HCT116 (cell line): ENCODE results near the gene BCHE. TPM values are rescaled to one million over a fixed set of nuclear protein-coding genes. Genes with fewer than 3 reads are reported as not detected.

Source experiments
- ATAC-seq: fragments of 200-7000 bp; cut with Tn5 transposase; 2 replicates; pipeline ENCODE4 v1.9.1; 2020; ENCODE audit warnings: mild to moderate bottlenecking, moderate library complexity
- BruUV-seq: library from RNA; stranded (reverse); fragments of 400-500 nt; replicated peaks from 2 replicates; lab custom pipeline; 2021; lab: Mats Ljungman, UMichigan
- CTCF ChIA-PET: fragments of 300-600 bp; sonication (Branson Sonifier 250); formaldehyde crosslinking; loops from one replicate; lab custom pipeline; 2021; ENCODE audit warnings: antibody characterized with exemption; lab: Charles Lee
- POLR2A ChIA-PET: fragments of 300-600, 350-600 bp; sonication (Branson Sonifier 250); formaldehyde crosslinking; loops from one replicate; lab custom pipeline; 2021; ENCODE audit warnings: antibody characterized with exemption; lab: Charles Lee
- RAD21 ChIA-PET, 2 experiments: fragments of 300-600 bp; sonication (Branson Sonifier 250); formaldehyde crosslinking; loops; one replicate each; lab custom pipeline; 2023; ENCODE audit warnings: low total read pairs in 2 of 2; ENCODE audit not compliant: uncharacterized antibody in 2 of 2, unreplicated experiment in 2 of 2, low non-redundant PET in 1 of 2; lab: Charles Lee
- DNase-seq: peaks from one replicate; pipeline ENCODE4 v3.0.0-alpha.2; 2010; ENCODE audit warnings: low read depth, low spot score
- H2AFZ ChIP-seq: fragments of 200-600 bp; shearing (Covaris generic), sonication (generic); 2 replicates; pipeline ENCODE4 v1.6.1; 2017; ENCODE audit warnings: low read depth, mixed run types, mixed read lengths, antibody characterized with exemption, low read length; ENCODE audit not compliant: poor library complexity, severe bottlenecking
- H3K27ac ChIP-seq: 2 replicates; pipeline ENCODE4 v1.5.1; 2012; ENCODE audit warnings: low read depth, low read length
- H3K27me3 ChIP-seq: fragments of 200-600 bp; sonication (generic); 2 replicates; pipeline ENCODE4 v1.6.1; 2016; ENCODE audit warnings: mixed run types, low read length, mixed read lengths; ENCODE audit not compliant: insufficient read depth
- H3K36me3 ChIP-seq, 2 experiments: fragments of 200-500 bp in 1 of 2; fragments of 200-600 bp in 1 of 2; sonication (Bioruptor generic) in 1 of 2; sonication (generic) in 1 of 2; 2 replicates each; pipeline versions ENCODE4 v1.5.1 to v1.6.1; 2014 to 2016; ENCODE audit warnings: low read length in 2 of 2, inconsistent platforms in 1 of 2, mixed read lengths in 1 of 2, mixed run types in 1 of 2; ENCODE audit not compliant: insufficient read depth in 2 of 2, control insufficient read depth in 1 of 2
- H3K4me1 ChIP-seq, 2 experiments: fragments of 200-600 bp in 1 of 2; sonication (generic) in 1 of 2; 2 replicates each; pipeline versions ENCODE4 v1.5.1 to v1.6.1; 2012 to 2017; ENCODE audit warnings: low read length in 2 of 2, inconsistent platforms in 1 of 2, mild to moderate bottlenecking in 1 of 2, mixed read lengths in 1 of 2, mixed run types in 1 of 2, moderate library complexity in 1 of 2; ENCODE audit not compliant: insufficient read depth in 2 of 2, control insufficient read depth in 1 of 2
- H3K4me2 ChIP-seq: fragments of 200-600 bp; sonication (generic); 2 replicates; pipeline ENCODE4 v1.6.1; 2017; ENCODE audit warnings: mixed run types, low read length, mixed read lengths
- H3K4me3 ChIP-seq, 2 experiments: fragments of 200-600 bp in 1 of 2; sonication (generic) in 1 of 2; replicated peaks in 1 of 2; 2 replicates each; pipeline ENCODE4 v1.5.1; 2011 to 2016; ENCODE audit warnings: low read length in 2 of 2, control low read depth in 1 of 2, low read depth in 1 of 2, mild to moderate bottlenecking in 1 of 2, mixed read lengths in 1 of 2, mixed run types in 1 of 2
- H3K79me2 ChIP-seq: fragments of 200-600 bp; sonication (generic); 2 replicates; pipeline ENCODE4 v1.6.1; 2017; ENCODE audit warnings: mild to moderate bottlenecking, mixed run types, low read length, moderate library complexity, mixed read lengths; ENCODE audit not compliant: insufficient read depth
- H3K9ac ChIP-seq: fragments of 200-600 bp; sonication (generic); 2 replicates; pipeline ENCODE4 v1.6.1; 2016; ENCODE audit warnings: low read length, mixed read lengths
- H3K9me2 ChIP-seq: fragments of 200-600 bp; sonication (generic), shearing (Covaris generic); 2 replicates; pipeline ENCODE4 v1.6.1; 2017; ENCODE audit warnings: mixed run types, mild to moderate bottlenecking, moderate library complexity; ENCODE audit not compliant: insufficient read depth
- H3K9me3 ChIP-seq, 2 experiments: fragments of 200-500 bp in 1 of 2; fragments of 200-600 bp in 1 of 2; sonication (Bioruptor generic) in 1 of 2; sonication (generic) in 1 of 2; 2 replicates each; pipeline ENCODE4 v1.6.1; 2014 to 2017; ENCODE audit warnings: low read length in 2 of 2, mixed read lengths in 2 of 2, inconsistent platforms in 1 of 2, low read depth in 1 of 2, mild to moderate bottlenecking in 1 of 2, mixed run types in 1 of 2, moderate library complexity in 1 of 2; ENCODE audit not compliant: control insufficient read depth in 1 of 2, insufficient read depth in 1 of 2
- H4K20me1 ChIP-seq: fragments of 200-600 bp; sonication (generic), shearing (Covaris generic); 2 replicates; pipeline ENCODE4 v1.6.1; 2017; ENCODE audit warnings: mixed run types, mild to moderate bottlenecking, moderate library complexity; ENCODE audit not compliant: insufficient read depth
- CBX3 ChIP-seq: IDR thresholded peaks from 2 replicates; pipeline ENCODE4 v1.6.1; 2012; ENCODE audit warnings: low read depth
- CEBPB ChIP-seq: IDR thresholded peaks from 2 replicates; pipeline ENCODE4 v1.6.1; 2012; ENCODE audit warnings: low read depth
- ELF1 ChIP-seq: IDR thresholded peaks from 2 replicates; pipeline ENCODE4 v1.6.1; 2012; ENCODE audit warnings: low read depth, borderline replicate concordance
- EZH2 ChIP-seq: fragments of 200-600 bp; sonication (generic); IDR thresholded peaks from 2 replicates; pipeline ENCODE4 v1.6.1; 2017; ENCODE audit warnings: antibody characterized with exemption, mixed run types
- EZH2phosphoT487 ChIP-seq: fragments of 200-600 bp; IDR thresholded peaks from 2 replicates; pipeline ENCODE4 v1.6.1; 2018; ENCODE audit warnings: antibody characterized with exemption, borderline replicate concordance
- FOSL1 ChIP-seq: IDR thresholded peaks from 2 replicates; pipeline ENCODE4 v1.6.1; 2012; ENCODE audit warnings: low read depth
- JUND ChIP-seq: IDR thresholded peaks from 2 replicates; pipeline ENCODE4 v1.6.1; 2012
- POLR2AphosphoS5 ChIP-seq: IDR thresholded peaks from 2 replicates; pipeline ENCODE4 v1.6.1; 2011; ENCODE audit warnings: mild to moderate bottlenecking, low read depth, low read length, moderate library complexity
- RAD21 ChIP-seq: IDR thresholded peaks from 2 replicates; pipeline ENCODE4 v1.6.1; 2012; ENCODE audit warnings: low read depth, mild to moderate bottlenecking
- SP1 ChIP-seq: IDR thresholded peaks from 2 replicates; pipeline ENCODE4 v1.6.1; 2012; ENCODE audit warnings: low read depth
- TCF7L2 ChIP-seq: IDR thresholded peaks from 2 replicates; pipeline ENCODE4 v1.7.0; 2011; ENCODE audit warnings: borderline replicate concordance, inconsistent platforms; ENCODE audit not compliant: insufficient read depth, insufficient read length; ENCODE audit errors: extremely low read depth
- YY1 ChIP-seq: IDR thresholded peaks from 2 replicates; pipeline ENCODE4 v1.6.1; 2011; ENCODE audit warnings: low read length, low read depth, moderate library complexity, mild to moderate bottlenecking; ENCODE audit not compliant: insufficient replicate concordance; ENCODE audit errors: extremely low read depth
- ZNF274 ChIP-seq: fragments of 200-500 bp; sonication (Bioruptor generic); IDR thresholded peaks from 2 replicates; pipeline ENCODE4 v1.6.1; 2014; ENCODE audit warnings: mild to moderate bottlenecking, low read depth, low read length, inconsistent platforms
- intact Hi-C: fragments of 100-400 bp; cut with micrococcal nuclease; formaldehyde crosslinking; loops from 2 replicates; pipeline ENCODE4 v1.10.0; 2022
- total RNA-seq: library from RNA; stranded (reverse); gene quantifications from one replicate; pipeline ENCODE4 v1.2.1, GENCODE V29; 2021; ENCODE audit not compliant: unreplicated experiment
- TF ChIP-seq, protein P1 (sequence below): IDR thresholded peaks from 2 replicates; pipeline ENCODE4 v1.6.1; 2012

Gene BCHE
- total RNA-seq, 1 experiment from 2014 or later: not detected

DNA sequence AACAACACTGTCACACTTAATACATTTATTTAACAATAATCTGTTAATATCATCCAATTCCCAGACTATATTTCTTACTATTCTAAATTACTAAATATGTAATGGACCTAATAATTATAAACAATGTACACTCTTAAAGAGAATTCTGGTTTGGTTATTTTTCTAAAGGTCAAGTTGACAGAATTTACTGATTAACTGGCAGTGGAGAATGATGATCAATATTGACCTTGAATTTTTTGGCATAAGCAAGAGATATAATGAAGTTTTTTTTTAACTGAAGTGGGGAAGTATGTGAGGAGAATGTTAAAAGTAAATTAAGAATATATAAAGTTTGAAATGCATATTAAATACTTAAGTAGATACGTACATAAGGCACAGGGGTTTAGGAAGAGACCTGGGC lies 33.8 kb downstream of the BCHE start:
- Histone ChIP-seq H3K9me3 (no peaks in the 10 kb centered on the region), H3K4me2 (no peak overlapping the region), H4K20me1 (no peaks in the 10 kb centered on the region), H3K27me3 (no peaks in the 10 kb centered on the region), H3K9me2 (no peaks in the 10 kb centered on the region), H2AFZ (no peak overlapping the region), H3K27ac (no peak overlapping the region), H3K36me3 (no peaks in the 10 kb centered on the region), H3K4me3 (no peak overlapping the region), H3K4me1 (no peaks in the 10 kb centered on the region), H3K9ac (no peak overlapping the region), H3K79me2 (no peaks in the 10 kb centered on the region)
- intact Hi-C loops: no loop called here
- ChIA-PET RAD21 (no interaction called here), CTCF (no interaction called here), POLR2A (no interaction called here)
- ATAC-seq (no peak), DNase-seq (no peak)
- TF ChIP-seq FOSL1: no peak
- TF ChIP-seq CEBPB: no peak
- no peak for TF ChIP-seq EZH2phosphoT487
- TF ChIP-seq, protein P1, sequence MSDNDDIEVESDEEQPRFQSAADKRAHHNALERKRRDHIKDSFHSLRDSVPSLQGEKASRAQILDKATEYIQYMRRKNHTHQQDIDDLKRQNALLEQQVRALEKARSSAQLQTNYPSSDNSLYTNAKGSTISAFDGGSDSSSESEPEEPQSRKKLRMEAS: no peak
- TF ChIP-seq EZH2: no peak
- no peak for TF ChIP-seq SP1
- TF ChIP-seq ZNF274: no peak
- TF ChIP-seq CBX3: no peak
- TF ChIP-seq POLR2AphosphoS5: no peak
- no peak for TF ChIP-seq RAD21
- no TSS peak for BruUV-seq

GRCh38 chr3:165800970-165801369 lies 36.3 kb downstream of the BCHE start:
- no peak for TF ChIP-seq JUND
- no peak for TF ChIP-seq TCF7L2
- no peak for TF ChIP-seq YY1
- TF ChIP-seq RAD21: no peak
- no peak for TF ChIP-seq ELF1
- Histone ChIP-seq H3K79me2 (no peaks in the 10 kb centered on the region), H3K27ac (no peak overlapping the region), H3K36me3 (no peaks in the 10 kb centered on the region), H2AFZ (no peak overlapping the region), H4K20me1 (no peaks in the 10 kb centered on the region), H3K4me2 (no peak overlapping the region), H3K4me3 (no peak overlapping the region), H3K4me1 (no peaks in the 10 kb centered on the region), H3K9me2 (no peaks in the 10 kb centered on the region), H3K9ac (no peak overlapping the region), H3K9me3 (no peaks in the 10 kb centered on the region), H3K27me3 (no peaks in the 10 kb centered on the region)
- ATAC-seq (no peak), DNase-seq (no peak)
- BruUV-seq: no TSS peak
- ChIA-PET RAD21 (no interaction called here), POLR2A (no interaction called here), CTCF (no interaction called here)
- intact Hi-C loops: no loop called here
